Activated naive CD4-positive, alpha-beta T cell (primary cell): Measurements from ENCODE around the gene CFAP58.
A peak's percentile ranks its signal among the peaks of the same experiment; 100 is the strongest.

Experiments used
- DNase-seq, 4 experiments: peaks; one replicate each; lab custom pipeline; 2025; lab: John Stamatoyannopoulos, UW

Gene CFAP58

GRCh38 chr10:104321725-104322415 lies 31.8 kb upstream of the CFAP58 start:
- no peak for DNase-seq

- DNase-seq = no peak
Observed at GRCh38 chr10:104322416-104322782, 31.2 kb upstream of the CFAP58 start.

GRCh38 chr10:104323085-104323484 lies 30.5 kb upstream of the CFAP58 start:
- DNase-seq = no peak

GRCh38 chr10:104323760-104324201 lies 29.9 kb upstream of the CFAP58 start:
- DNase-seq = no peak

- DNase-seq = no peak
Observed at GRCh38 chr10:104324221-104324686, 29.4 kb upstream of the CFAP58 start.

- DNase-seq = no peak
Observed at GRCh38 chr10:104324931-104325330, 28.7 kb upstream of the CFAP58 start.

- no peak for DNase-seq
Observed at GRCh38 chr10:104325436-104326435, 27.9 kb upstream of the CFAP58 start.

- no peak for DNase-seq
Observed at GRCh38 chr10:104326991-104327610, 26.5 kb upstream of the CFAP58 start.

- no peak for DNase-seq
Observed at GRCh38 chr10:104327745-104328645, 25.6 kb upstream of the CFAP58 start.

GRCh38 chr10:104328646-104328895 lies 25.1 kb upstream of the CFAP58 start:
- DNase-seq = no peak

- peak; percentile 34 to 54 (median 46) for DNase-seq
Observed at GRCh38 chr10:104328896-104329710, 24.5 kb upstream of the CFAP58 start.

- no peak for DNase-seq
Observed at GRCh38 chr10:104329735-104330134, 23.9 kb upstream of the CFAP58 start.

- DNase-seq = no peak
Observed at GRCh38 chr10:104330168-104331110, 23.2 kb upstream of the CFAP58 start.

GRCh38 chr10:104331208-104331838 lies 22.3 kb upstream of the CFAP58 start:
- no peak for DNase-seq

- no peak for DNase-seq
Observed at GRCh38 chr10:104332243-104333031, 21.2 kb upstream of the CFAP58 start.

GRCh38 chr10:104333032-104333727 lies 20.5 kb upstream of the CFAP58 start:
- peak in 3 of 4 experiments; percentile 14 to 62 (median 44) for DNase-seq

GRCh38 chr10:104333728-104334373 lies 19.8 kb upstream of the CFAP58 start:
- no peak for DNase-seq
